HFFc6 (cell line): ENCODE measurements around the gene GREB1. TPM values are rescaled to one million over a fixed set of nuclear protein-coding genes. Genes with fewer than 3 reads are reported as not detected.
A peak's percentile ranks its signal among the peaks of the same experiment; 100 is the strongest.

ENCODE experiments used
- DNase-seq: peaks from one replicate; pipeline ENCODE4 v3.0.0-alpha.2; 2018
- H3K27ac Mint-ChIP-seq: 2 replicates; pipeline ENCODE4 v1.8.0; 2020; ENCODE audit warnings: mild to moderate bottlenecking, mixed read lengths
- H3K27me3 Mint-ChIP-seq: 2 replicates; pipeline ENCODE4 v1.8.0; 2021; ENCODE audit warnings: mild to moderate bottlenecking, moderate library complexity, mixed read lengths; ENCODE audit not compliant: insufficient read depth
- H3K36me3 Mint-ChIP-seq: 2 replicates; pipeline ENCODE4 v1.8.0; 2021; ENCODE audit warnings: low read depth, mixed read lengths
- H3K4me1 Mint-ChIP-seq: 2 replicates; pipeline ENCODE4 v1.8.0; 2020; ENCODE audit warnings: low read depth, mixed read lengths
- H3K4me3 Mint-ChIP-seq: 2 replicates; pipeline ENCODE4 v1.8.0; 2020; ENCODE audit warnings: mild to moderate bottlenecking, moderate library complexity, mixed read lengths
- H3K9me3 Mint-ChIP-seq: 2 replicates; pipeline ENCODE4 v1.8.0; 2020; ENCODE audit warnings: mild to moderate bottlenecking, mixed read lengths
- CTCF ChIP-seq: fragments of 200-600 bp; sonication (generic); IDR thresholded peaks from 2 replicates; pipeline ENCODE4 v1.5.0; 2021; ENCODE audit warnings: antibody characterized with exemption, mild to moderate bottlenecking
- total RNA-seq, 6 experiments: library from RNA; stranded (reverse); fragmentation: NEBNext Ultra II Directional; extraction: Animal tissue kit (Norgen Biotek cat#: 25700); gene quantifications; 2 replicates in 1 of 6; 3 replicates in 5 of 6; pipeline ENCODE4 v1.2.3, GENCODE V29; 2021

GREB1 gene
- total RNA-seq, 6 experiments from 2014 or later: 0.07 to 0.11 (median 0.09) TPM; not detected in 3

GRCh38 chr2:11584525-11585056 is 50.7 kb downstream of the GREB1 start:
- Mint-ChIP-seq H3K27me3 (peaks cover 27% of the 10 kb centered on the region), H3K4me3 (no peak overlapping the region), H3K27ac (no peak overlapping the region), H3K4me1 (peaks cover 20% of the 10 kb centered on the region), H3K9me3 (no peaks in the 10 kb centered on the region), H3K36me3 (no peaks in the 10 kb centered on the region)
- no peak for DNase-seq
- peak; percentile 67 for TF ChIP-seq CTCF

GRCh38 chr2:11585071-11585470 is 51.2 kb downstream of the GREB1 start:
- peaks cover 23% of the 10 kb centered on the region for H3K27me3 Mint-ChIP-seq
- H3K4me3 Mint-ChIP-seq: no peak overlapping the region
- no peaks in the 10 kb centered on the region for H3K9me3 Mint-ChIP-seq

GRCh38 chr2:11588228-11589110 is 54.6 kb downstream of the GREB1 start:
- no peak overlapping the region for H3K4me3 Mint-ChIP-seq
- no peaks in the 10 kb centered on the region for H3K36me3 Mint-ChIP-seq
- H3K27me3 Mint-ChIP-seq: peaks cover 19% of the 10 kb centered on the region
- TF ChIP-seq CTCF: no peak
- DNase-seq: no peak
- H3K27ac Mint-ChIP-seq: no peak overlapping the region
- H3K9me3 Mint-ChIP-seq: no peaks in the 10 kb centered on the region
- H3K4me1 Mint-ChIP-seq: peaks cover 10% of the 10 kb centered on the region

More at GRCh38 chr2:11585071-11585470, 51.2 kb downstream of the GREB1 start:
- no peaks in the 10 kb centered on the region for H3K36me3 Mint-ChIP-seq
- no peak for DNase-seq
- TF ChIP-seq CTCF: no peak
- H3K4me1 Mint-ChIP-seq: peaks cover 20% of the 10 kb centered on the region
- H3K27ac Mint-ChIP-seq: no peak overlapping the region

GRCh38 chr2:11589316-11589940 is 55.6 kb downstream of the GREB1 start:
- Mint-ChIP-seq H3K27ac (no peak overlapping the region), H3K27me3 (peaks cover 25% of the 10 kb centered on the region), H3K4me1 (peaks cover 1% of the 10 kb centered on the region; the same call in 1 of the 2 replicates), H3K36me3 (no peaks in the 10 kb centered on the region), H3K4me3 (no peak overlapping the region), H3K9me3 (no peaks in the 10 kb centered on the region)
- DNase-seq: no peak
- TF ChIP-seq CTCF: peak; percentile 40; the same call in 1 of the 2 replicates

- no peaks in the 10 kb centered on the region for H3K4me1 Mint-ChIP-seq
- H3K9me3 Mint-ChIP-seq: no peaks in the 10 kb centered on the region
- peaks cover 32% of the 10 kb centered on the region for H3K27me3 Mint-ChIP-seq
- H3K27ac Mint-ChIP-seq: no peak overlapping the region
- H3K4me3 Mint-ChIP-seq: no peak overlapping the region
- H3K36me3 Mint-ChIP-seq: no peaks in the 10 kb centered on the region
- no peak for DNase-seq
- TF ChIP-seq CTCF: no peak
Measured at GRCh38 chr2:11590193-11590592, 56.3 kb downstream of the GREB1 start.
